Measurements from ENCODE around the gene LIG1.
A peak's percentile ranks its signal among the peaks of the same experiment; 100 is the strongest.

Gene LIG1

DNA sequence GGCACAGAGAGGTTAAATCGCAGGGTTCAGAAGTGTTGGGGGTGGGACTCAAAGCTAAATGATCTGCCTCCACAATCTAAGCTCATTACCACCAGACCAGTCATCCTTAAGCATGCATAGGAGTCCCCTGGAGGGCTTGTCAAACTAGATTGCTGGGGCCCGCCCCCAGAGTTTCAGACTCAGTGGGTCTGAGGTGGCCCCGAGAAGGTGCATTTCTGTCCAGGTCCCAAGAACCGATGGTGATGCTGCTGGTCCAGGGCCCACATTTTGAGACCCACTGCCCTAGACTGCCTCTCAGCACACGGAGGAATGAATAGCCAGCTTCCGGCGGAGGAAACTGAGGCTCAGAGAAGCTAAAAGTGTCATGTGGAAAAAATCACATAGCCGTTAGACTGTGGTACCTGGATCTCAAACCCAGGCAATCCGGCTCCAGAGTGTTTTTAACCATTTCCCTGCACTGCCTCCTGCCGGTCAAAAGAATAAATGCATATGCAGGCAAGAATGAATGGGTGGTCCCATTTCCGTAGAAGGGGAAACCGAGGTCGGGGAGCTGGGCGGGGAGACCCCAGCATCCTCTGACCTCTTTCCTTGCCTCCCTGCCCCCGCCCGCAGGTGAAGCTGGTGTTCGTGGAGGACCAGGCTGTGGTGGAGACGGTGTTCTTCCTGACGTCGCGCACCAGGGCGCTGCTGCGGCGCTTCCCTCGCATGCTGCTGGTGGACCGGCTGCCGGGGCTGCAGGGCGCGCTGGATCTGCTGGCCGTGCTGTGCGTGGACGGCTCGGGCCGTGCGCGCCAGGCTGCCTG is 24.1 kb upstream of the LIG1 start:
- peak overlapping the region; percentile 1; the same call in 1 of the 2 replicates for H3K4me3 ChIP-seq (ENCODE audit: low read length)
- no peak for TF ChIP-seq ZNF274 (IDR thresholded peaks at IDR 0.05; ENCODE audit: low read depth, low read length)

DNA sequence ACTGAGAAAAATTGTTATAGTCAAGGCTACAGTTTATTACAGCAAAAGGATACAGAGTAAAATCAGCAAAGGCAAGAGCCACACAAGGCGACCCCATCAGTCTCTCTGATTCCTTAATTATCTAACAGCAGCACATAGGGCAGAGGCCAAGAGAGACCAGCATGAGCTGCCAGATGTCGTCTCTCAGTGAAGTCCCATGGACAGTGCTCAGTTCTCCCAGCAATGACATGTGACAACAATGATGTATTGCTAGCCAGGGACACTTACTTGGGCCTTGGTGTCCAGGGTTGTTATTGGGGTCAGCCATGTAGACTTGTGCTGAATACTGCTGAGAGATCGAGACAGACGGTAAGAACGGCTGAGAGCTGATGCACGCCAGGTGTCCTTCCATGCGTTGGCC is 22.6 kb upstream of the LIG1 start:
- H3K4me3 ChIP-seq (ENCODE audit: low read length): no peak overlapping the region
- TF ChIP-seq ZNF274 (IDR thresholded peaks at IDR 0.05; ENCODE audit: low read depth, low read length): no peak

DNA sequence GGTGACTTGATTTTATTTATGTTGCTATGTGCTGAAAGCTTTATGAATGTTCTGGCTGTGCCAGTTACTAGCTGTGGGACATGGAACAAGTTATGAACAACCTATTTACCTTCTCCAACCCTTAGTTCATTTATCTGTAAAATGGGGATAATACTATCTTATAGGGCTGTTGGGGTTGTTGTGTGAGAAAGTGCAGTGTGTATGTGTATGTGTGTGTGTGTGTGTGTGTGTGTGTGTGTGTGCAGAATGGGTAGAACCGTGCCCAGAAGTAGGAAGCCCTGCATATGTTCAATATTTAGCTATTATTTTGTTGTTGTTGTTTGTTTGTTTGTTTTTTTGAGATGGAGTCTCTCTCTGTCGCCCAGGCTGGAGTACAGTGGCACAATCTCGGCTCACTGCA is 20.7 kb upstream of the LIG1 start:
- TF ChIP-seq ZNF274 (IDR thresholded peaks at IDR 0.05; ENCODE audit: low read depth, low read length): no peak
- no peak overlapping the region for H3K4me3 ChIP-seq (ENCODE audit: low read length)

DNA sequence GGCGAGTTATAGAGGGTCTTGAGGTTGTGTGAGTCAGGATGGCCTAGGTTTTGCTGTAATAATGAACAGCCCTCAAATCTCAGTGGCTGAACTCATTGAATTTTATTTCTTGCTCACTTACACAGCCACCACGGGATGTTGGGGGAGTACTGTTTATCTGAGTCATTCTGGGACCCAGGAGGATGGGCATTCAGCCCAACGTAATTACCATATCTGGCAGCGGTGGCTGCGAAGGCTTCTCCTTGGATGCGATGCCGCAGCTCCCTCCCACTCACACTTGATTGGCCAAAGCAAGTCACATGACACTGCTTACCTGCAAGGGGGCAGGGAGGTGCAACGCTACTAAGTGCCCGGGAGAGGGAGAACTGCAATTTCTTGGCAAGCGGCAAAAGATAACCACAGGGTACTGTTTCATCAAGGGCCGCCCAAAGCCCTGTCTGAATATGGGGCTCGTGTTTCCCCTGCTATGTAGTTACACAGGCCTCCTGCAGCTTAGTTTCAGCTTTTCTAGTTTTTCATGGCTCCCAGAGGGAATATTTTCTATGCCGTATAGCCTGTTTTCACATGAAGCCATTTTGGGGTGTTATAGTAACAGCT is 20.2 kb upstream of the LIG1 start:
- H3K4me3 ChIP-seq (ENCODE audit: low read length): no peak overlapping the region
- TF ChIP-seq ZNF274 (IDR thresholded peaks at IDR 0.05; ENCODE audit: low read depth, low read length): no peak

DNA sequence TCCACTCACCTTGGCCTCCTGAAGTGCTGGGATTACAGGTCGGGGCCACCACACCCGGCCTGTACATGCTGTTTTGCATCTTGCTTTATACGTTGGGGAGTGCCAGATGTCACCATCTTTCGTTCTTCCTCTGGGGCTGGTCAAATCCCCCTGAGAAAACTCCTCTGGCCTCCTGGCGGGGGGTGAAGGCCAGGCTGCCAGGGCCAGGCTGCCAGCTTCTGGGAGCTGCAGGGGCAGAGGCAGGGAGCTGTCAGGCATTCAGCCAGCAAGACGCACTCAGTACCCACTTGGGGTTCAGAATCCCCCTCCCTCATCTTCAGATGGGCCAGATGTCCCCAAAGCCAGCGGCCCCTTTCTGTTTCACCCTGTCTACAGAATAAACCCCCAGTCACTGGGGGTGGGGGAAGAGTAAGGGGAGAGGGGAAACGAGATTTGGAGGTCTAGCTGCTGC is 16.4 kb upstream of the LIG1 start:
- H3K4me3 ChIP-seq (ENCODE audit: low read length): peak overlapping the region; percentile 4; the same call in 1 of the 2 replicates
- TF ChIP-seq ZNF274 (IDR thresholded peaks at IDR 0.05; ENCODE audit: low read depth, low read length): no peak

DNA sequence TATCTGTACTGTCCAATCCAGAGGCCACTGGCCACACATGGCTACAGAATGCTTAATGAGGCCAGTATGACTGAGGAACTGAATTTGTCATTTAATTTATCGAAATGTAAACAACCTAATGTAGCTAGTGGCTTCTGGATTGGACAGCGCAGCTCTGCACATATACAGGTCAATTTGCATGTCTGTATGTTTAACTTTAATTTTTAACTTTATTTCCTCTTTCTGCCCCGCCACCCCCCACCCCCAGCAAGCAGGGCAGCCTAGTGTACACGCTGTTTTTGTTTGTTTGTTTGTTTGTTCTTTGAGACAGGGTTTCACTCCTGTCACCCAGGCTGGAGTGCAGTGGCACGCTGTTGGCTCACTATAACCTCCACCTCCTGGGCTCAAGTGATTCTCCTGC is 15.9 kb upstream of the LIG1 start:
- no peak for TF ChIP-seq ZNF274 (IDR thresholded peaks at IDR 0.05; ENCODE audit: low read depth, low read length)
- H3K4me3 ChIP-seq (ENCODE audit: low read length): no peak overlapping the region; the same call in 1 of the 2 replicates

DNA sequence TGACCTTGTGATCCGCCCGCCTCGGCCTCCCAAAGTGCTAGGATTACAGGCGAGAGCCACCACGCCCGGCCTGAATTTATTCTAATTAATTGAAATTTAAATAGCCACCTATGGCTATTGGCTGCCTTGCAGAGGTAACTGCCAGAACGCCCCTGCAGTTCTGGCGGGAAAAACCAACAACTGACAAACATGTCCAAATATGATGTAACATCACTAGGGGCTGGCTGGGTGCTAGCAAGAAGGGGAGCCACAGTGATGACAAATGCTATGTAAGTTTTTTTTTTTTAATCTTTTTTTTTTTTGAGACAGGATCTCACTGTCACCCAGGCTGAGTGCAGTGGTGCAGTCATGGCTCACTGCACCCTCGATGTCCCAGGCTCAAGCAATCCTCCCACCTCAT is 13.2 kb upstream of the LIG1 start:
- H3K4me3 ChIP-seq (ENCODE audit: low read length): no peak overlapping the region

DNA sequence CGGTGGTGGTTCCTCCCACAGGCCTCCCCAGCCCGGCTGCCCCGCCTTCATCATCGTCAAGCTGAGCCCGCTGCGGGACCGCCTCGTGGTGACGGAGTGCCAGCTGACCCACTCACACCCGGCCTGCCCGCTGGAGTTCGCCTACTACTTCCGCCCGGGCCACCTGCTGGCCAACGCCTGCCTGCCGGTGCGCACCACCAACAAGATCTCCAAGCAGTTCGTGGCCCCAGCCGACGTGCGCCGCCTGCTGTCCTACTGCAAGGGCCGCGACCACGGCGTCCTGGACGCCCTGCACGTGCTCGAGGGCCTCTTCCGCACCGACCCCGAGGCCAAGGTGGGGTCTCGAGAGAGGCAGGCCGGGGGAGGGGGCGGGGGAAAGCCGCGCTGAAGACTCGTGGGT is 12.3 kb upstream of the LIG1 start:
- no peak for TF ChIP-seq ZNF274 (IDR thresholded peaks at IDR 0.05; ENCODE audit: low read depth, low read length)
- no peak overlapping the region for H3K4me3 ChIP-seq (ENCODE audit: low read length)

More for the DNA sequence above, 13.2 kb upstream of the LIG1 start:
- TF ChIP-seq ZNF274 (IDR thresholded peaks at IDR 0.05; ENCODE audit: low read depth, low read length): no peak

DNA sequence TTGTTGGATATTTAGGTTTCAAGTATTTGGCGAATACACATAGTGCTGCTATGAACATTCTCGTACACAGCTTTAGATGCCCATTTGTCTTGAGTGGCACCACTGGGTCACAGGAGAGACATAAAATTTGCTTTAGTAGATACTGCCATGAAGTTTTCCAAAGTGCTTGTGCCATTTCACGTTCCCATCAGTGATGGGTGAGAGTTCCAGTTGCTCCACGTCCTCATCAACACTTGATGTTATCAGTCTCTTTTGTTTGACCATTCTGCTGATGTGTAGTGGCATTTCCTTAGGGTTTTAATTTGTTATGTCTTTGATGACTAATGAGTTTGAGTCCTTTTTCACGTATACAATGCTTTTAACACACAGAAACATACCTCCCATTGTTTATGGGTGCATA is 11.4 kb upstream of the LIG1 start:
- no peak for TF ChIP-seq ZNF274 (IDR thresholded peaks at IDR 0.05; ENCODE audit: low read depth, low read length)
- no peak overlapping the region for H3K4me3 ChIP-seq (ENCODE audit: low read length)

DNA sequence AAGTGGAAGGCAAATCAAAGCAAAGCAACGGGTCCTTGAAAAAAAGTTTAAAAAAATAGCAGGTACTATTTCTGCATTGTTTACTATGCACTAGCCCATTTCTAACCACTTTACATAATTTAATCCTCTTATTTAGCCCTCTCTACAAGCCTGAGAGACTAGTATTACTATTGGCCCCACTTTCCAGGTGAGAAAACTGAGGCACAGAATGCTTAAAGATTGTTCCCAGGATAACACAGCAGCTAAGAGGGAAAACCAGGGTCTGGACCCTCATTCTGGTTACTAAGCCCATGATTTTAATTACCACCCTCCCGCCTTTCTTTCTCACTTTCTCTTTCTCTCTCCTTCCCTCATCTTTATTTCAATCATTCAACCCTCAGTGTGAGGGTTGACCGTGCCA is 6.1 kb upstream of the LIG1 start:
- TF ChIP-seq ZNF274 (IDR thresholded peaks at IDR 0.05; ENCODE audit: low read depth, low read length): no peak
- no peak overlapping the region for H3K4me3 ChIP-seq (ENCODE audit: low read length)

DNA sequence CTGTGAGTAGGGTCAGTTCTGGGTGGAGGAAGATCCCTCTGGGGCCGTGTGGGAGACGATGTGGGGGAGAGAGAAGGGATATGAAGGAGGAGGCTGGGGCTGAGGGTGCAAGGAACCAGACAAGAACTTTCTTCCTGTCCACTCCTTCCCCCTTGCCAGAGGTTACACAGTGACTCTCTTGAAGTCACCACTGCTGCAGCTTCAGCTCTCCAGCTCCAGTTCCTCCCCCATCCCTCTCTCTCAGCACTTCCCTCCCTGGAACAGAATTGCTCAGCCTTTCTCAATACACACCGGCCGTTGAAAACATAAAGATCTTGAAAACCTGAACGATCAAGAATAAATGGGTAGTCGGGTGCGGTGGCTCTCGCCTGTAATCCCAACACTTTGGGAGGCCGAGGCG is 5.4 kb upstream of the LIG1 start:
- no peak for TF ChIP-seq ZNF274 (IDR thresholded peaks at IDR 0.05; ENCODE audit: low read depth, low read length)
- H3K4me3 ChIP-seq (ENCODE audit: low read length): no peak overlapping the region

DNA sequence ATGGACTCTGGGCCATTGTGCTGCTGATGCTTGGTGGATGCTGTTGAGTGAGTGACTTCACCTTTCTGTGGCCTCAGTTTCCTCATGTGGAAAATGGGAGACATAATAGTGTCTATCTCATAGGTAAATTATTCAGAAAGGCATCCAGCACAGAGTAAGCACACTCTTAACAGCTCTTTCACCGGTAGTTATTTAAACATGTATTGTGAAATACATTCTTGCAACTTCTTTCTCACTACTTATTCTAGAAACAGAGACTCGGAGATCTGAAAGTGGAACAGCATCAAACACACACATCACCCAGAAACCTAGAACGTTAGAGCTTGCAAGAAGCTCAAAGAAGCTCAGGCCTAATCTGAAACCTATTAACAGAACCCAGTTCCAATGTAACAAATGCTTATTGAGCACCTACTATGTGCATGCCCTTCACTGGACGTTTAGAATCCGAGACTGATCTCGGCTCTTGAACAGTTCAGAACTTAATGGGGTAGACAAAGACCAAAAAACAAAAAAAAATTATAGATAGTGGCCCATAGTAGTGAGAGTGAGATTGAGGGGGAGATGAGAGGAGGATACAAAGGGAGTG is 4.4 kb upstream of the LIG1 start:
- no peak overlapping the region for H3K4me3 ChIP-seq (ENCODE audit: low read length)
- TF ChIP-seq ZNF274 (IDR thresholded peaks at IDR 0.05; ENCODE audit: low read depth, low read length): no peak

DNA sequence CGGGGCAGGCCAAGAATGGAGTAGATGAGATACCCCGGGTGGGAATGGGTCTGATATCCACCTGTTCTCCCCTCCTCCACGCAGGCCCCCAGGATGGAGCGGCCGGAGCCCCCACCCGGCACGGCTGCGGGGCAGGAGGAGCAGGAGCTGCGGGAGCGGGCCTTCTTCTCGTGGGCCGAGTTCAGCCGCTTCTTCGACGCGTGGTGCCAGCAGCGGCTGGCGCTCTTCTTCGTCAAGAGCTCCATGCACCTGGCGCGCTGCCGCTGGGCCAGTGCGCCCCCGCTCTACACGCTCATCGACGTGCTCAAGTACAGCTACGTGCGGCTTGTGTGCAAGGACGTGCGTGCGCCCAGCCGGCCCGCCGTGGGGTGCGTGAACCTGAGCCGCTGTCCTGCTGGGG is 1.6 kb upstream of the LIG1 start:
- H3K4me3 ChIP-seq (ENCODE audit: low read length): peak overlapping the region; percentile 90; the same call in 1 of the 2 replicates
- TF ChIP-seq ZNF274 (IDR thresholded peaks at IDR 0.05; ENCODE audit: low read depth, low read length): no peak

DNA sequence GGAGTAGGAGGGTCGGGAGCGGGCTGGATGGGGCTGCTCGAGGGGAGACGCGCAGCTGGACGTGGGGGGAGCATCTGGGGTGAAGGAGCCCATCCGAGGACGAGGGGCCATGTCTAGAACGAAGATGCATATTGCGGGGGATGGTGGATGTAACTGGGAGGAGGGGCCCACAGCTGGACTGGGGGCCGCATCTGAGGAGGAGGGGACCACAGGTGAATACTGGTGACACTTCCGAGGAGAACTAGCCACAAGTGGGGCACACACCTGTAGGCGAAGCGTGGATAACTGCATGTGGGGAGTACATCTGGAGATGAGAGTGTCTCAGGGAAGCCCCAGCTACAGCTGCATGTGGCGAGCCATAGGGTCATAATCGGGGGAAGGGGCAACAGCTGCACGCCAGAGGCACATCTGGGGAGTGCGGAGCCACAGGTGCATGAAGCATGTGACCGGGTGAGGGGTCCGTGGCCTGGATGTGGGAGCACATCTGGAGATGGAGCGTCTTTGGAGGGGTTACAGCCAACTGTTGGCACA is 738 bp upstream of the LIG1 start:
- H3K4me3 ChIP-seq (ENCODE audit: low read length): peak overlapping the region; percentile 90
- TF ChIP-seq ZNF274 (IDR thresholded peaks at IDR 0.05; ENCODE audit: low read depth, low read length): no peak

DNA sequence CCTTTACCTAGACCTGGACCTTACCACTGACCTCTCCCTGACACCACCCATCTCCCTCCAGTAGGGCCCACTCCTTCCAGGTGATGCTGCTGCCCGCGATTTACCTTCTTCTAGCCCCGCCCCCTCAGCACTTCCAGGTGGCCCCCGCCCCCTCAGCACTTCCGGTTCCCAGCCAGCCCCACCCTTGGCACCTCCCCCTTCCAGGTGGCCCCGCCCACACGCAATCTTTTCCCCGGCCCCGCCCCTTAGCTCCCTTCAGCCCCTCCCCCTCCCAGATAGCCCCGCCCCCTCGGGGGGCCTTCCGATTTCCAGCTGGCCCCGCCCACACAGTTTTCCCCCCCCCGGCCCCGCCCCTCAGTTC is 586 bp downstream of the LIG1 start:
- TF ChIP-seq ZNF274 (IDR thresholded peaks at IDR 0.05; ENCODE audit: low read depth, low read length): no peak
- H3K4me3 ChIP-seq (ENCODE audit: low read length): peak overlapping the region; percentile 90

Data from GM08714 (cell line).